Measurements from ENCODE around the gene R3HDM2.

DNA sequence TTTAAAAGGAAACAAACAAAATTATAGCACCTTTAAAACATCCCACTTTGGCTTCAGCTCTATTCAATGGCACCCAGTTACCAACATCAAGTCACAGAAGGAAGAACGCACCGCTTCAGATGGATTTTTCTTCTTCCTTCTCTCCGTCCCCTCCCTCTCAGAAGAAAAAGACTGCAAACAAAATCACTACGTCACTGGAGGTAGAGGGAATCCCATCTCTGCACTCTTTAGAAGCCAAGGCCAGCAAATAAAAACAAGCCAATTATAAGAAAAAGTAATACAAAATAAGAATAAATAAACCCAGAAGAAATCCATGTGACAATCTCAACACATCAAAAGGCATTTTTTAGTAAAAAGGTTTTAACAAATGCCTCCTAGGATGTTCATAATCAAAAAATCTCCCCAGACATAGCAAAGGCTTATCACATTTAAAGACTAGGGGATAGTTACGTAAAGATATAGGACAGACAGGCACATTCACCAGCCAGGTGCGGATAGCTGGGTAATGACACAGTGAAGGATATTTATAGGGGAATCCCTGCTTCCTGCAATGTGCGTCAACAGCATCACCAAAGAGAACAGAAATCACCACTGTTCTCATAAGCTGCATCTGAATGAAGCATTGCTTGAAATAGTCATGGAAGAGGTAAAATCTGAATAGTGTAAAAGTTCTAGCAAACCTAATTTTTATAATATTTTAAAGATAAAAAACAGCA is 89.4 kb downstream of the R3HDM2 start:
- TF ChIP-seq, protein P1, sequence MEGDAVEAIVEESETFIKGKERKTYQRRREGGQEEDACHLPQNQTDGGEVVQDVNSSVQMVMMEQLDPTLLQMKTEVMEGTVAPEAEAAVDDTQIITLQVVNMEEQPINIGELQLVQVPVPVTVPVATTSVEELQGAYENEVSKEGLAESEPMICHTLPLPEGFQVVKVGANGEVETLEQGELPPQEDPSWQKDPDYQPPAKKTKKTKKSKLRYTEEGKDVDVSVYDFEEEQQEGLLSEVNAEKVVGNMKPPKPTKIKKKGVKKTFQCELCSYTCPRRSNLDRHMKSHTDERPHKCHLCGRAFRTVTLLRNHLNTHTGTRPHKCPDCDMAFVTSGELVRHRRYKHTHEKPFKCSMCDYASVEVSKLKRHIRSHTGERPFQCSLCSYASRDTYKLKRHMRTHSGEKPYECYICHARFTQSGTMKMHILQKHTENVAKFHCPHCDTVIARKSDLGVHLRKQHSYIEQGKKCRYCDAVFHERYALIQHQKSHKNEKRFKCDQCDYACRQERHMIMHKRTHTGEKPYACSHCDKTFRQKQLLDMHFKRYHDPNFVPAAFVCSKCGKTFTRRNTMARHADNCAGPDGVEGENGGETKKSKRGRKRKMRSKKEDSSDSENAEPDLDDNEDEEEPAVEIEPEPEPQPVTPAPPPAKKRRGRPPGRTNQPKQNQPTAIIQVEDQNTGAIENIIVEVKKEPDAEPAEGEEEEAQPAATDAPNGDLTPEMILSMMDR (IDR thresholded peaks at IDR 0.05; ENCODE audit: low read depth, low read length): no peak
- no peak for TF ChIP-seq POLR2A (IDR thresholded peaks at IDR 0.05; ENCODE audit: extremely low read depth, insufficient read length)
